HepG2 (cell line): ENCODE data around the gene ARL8A.

ENCODE experiments used
- ATF7 ChIP-seq, 2 experiments: fragments of 450-650 bp in 1 of 2; sonication (generic) in 1 of 2; formaldehyde crosslinking in 1 of 2; IDR thresholded peaks; 2 replicates each; pipeline versions ENCODE4 v1.4.0 to v1.6.1; 2016 to 2020; ENCODE audit warnings: antibody characterized with exemption in 1 of 2, mild to moderate bottlenecking in 1 of 2, missing genetic modification reagents in 1 of 2
- RAD21 ChIP-seq: fragments of 450-650 bp; formaldehyde crosslinking; IDR thresholded peaks from 2 replicates; pipeline ENCODE4 v1.5.0; 2020; ENCODE audit warnings: mild to moderate bottlenecking
- SMC3 ChIP-seq: IDR thresholded peaks from 2 replicates; pipeline ENCODE4 v1.6.1; 2011; ENCODE audit warnings: low read length, improper control_type of control experiment
- ZNF292 ChIP-seq: sonication (generic); formaldehyde crosslinking; IDR thresholded peaks from 2 replicates; pipeline ENCODE4 v1.8.1; 2022; ENCODE audit warnings: mild to moderate bottlenecking, low read depth, missing genetic modification reagents, borderline replicate concordance
- TF ChIP-seq, protein P1 (sequence below): fragments of 450-650 bp; IDR thresholded peaks from 2 replicates; pipeline ENCODE4 v1.6.1; 2017; ENCODE audit warnings: mild to moderate bottlenecking
- TF ChIP-seq, protein P2 (sequence below), 2 experiments: sonication (generic) in 1 of 2; formaldehyde crosslinking in 1 of 2; IDR thresholded peaks; 2 replicates each; pipeline versions ENCODE4 v1.5.1 to v1.6.1; 2011 to 2020; ENCODE audit warnings: borderline replicate concordance in 1 of 2, low read depth in 1 of 2, low read length in 1 of 2, mild to moderate bottlenecking in 1 of 2, missing genetic modification reagents in 1 of 2, moderate library complexity in 1 of 2

DNA sequence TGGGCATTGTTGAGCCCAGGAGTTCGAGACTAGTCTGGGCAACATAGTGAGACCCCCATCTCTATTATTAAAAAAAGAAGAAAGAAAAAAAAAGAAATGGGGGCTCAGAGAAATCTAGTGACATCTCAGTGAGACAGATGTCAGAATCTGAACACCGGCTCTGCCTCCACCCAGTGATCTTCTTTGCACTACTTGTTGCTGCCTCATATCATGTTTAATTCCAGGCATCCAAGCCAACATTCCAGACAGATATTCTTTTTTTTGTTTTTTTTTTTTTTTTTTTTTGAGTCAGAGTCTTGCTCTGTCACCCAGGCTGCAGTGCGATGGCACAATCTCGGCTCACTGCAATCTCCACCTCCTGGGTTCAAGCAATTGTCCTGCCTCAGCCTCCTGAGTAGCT lies 5.0 kb upstream of the ARL8A start:
- no peak for TF ChIP-seq SMC3
- TF ChIP-seq, protein P1, sequence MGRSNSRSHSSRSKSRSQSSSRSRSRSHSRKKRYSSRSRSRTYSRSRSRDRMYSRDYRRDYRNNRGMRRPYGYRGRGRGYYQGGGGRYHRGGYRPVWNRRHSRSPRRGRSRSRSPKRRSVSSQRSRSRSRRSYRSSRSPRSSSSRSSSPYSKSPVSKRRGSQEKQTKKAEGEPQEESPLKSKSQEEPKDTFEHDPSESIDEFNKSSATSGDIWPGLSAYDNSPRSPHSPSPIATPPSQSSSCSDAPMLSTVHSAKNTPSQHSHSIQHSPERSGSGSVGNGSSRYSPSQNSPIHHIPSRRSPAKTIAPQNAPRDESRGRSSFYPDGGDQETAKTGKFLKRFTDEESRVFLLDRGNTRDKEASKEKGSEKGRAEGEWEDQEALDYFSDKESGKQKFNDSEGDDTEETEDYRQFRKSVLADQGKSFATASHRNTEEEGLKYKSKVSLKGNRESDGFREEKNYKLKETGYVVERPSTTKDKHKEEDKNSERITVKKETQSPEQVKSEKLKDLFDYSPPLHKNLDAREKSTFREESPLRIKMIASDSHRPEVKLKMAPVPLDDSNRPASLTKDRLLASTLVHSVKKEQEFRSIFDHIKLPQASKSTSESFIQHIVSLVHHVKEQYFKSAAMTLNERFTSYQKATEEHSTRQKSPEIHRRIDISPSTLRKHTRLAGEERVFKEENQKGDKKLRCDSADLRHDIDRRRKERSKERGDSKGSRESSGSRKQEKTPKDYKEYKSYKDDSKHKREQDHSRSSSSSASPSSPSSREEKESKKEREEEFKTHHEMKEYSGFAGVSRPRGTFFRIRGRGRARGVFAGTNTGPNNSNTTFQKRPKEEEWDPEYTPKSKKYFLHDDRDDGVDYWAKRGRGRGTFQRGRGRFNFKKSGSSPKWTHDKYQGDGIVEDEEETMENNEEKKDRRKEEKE: no peak
- TF ChIP-seq, protein P2, sequence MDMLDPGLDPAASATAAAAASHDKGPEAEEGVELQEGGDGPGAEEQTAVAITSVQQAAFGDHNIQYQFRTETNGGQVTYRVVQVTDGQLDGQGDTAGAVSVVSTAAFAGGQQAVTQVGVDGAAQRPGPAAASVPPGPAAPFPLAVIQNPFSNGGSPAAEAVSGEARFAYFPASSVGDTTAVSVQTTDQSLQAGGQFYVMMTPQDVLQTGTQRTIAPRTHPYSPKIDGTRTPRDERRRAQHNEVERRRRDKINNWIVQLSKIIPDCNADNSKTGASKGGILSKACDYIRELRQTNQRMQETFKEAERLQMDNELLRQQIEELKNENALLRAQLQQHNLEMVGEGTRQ (IDR thresholded peaks at IDR 0.05; ENCODE audit: low read depth, low read length): no peak
- TF ChIP-seq, protein P2 (CRISPR knock-in tag; IDR thresholded peaks at IDR 0.05; ENCODE audit: borderline replicate concordance): no peak
- no peak for TF ChIP-seq ATF7 (IDR thresholded peaks at IDR 0.05)
- no peak for TF ChIP-seq ATF7 (CRISPR knock-in tag; IDR thresholded peaks at IDR 0.05)
- TF ChIP-seq RAD21 (CRISPR knock-in tag): no peak
- no peak for TF ChIP-seq ZNF292 (CRISPR knock-in tag)
